GM19452 (cell line): Measurements from ENCODE around the gene DYRK1A.

Source experiments
- ATAC-seq: cut with Tn5 transposase; IDR thresholded peaks from one replicate; pipeline ENCODE4 v1.9.1; 2021; ENCODE audit not compliant: unreplicated experiment

DYRK1A gene

GRCh38 chr21:37447288-37447936 lies 80.8 kb downstream of the DYRK1A start:
- no peak for ATAC-seq

- no peak for ATAC-seq
Measured at GRCh38 chr21:37449302-37449937, 82.8 kb downstream of the DYRK1A start.

GRCh38 chr21:37450445-37450941 lies 83.9 kb downstream of the DYRK1A start:
- no peak for ATAC-seq

- no peak for ATAC-seq
Measured at GRCh38 chr21:37451446-37451845, 84.9 kb downstream of the DYRK1A start.

GRCh38 chr21:37452227-37452626 lies 85.7 kb downstream of the DYRK1A start:
- ATAC-seq: no peak

GRCh38 chr21:37453350-37453749 lies 86.8 kb downstream of the DYRK1A start:
- no peak for ATAC-seq

- no peak for ATAC-seq
Measured at GRCh38 chr21:37454869-37455503, 88.4 kb downstream of the DYRK1A start.

- ATAC-seq: no peak
Measured at GRCh38 chr21:37455504-37455911, 88.9 kb downstream of the DYRK1A start.

- no peak for ATAC-seq
Measured at GRCh38 chr21:37458669-37459276, 92.2 kb downstream of the DYRK1A start.

- no peak for ATAC-seq
Measured at GRCh38 chr21:37459575-37459974, 93.0 kb downstream of the DYRK1A start.

- ATAC-seq: no peak
Measured at GRCh38 chr21:37460196-37460595, 93.6 kb downstream of the DYRK1A start.

- ATAC-seq: no peak
Measured at GRCh38 chr21:37461479-37461878, 94.9 kb downstream of the DYRK1A start.

GRCh38 chr21:37462087-37462861 lies 95.7 kb downstream of the DYRK1A start:
- no peak for ATAC-seq

GRCh38 chr21:37463083-37463801 lies 96.7 kb downstream of the DYRK1A start:
- no peak for ATAC-seq

GRCh38 chr21:37467082-37467481 lies 100.5 kb downstream of the DYRK1A start:
- no peak for ATAC-seq

- no peak for ATAC-seq
Measured at GRCh38 chr21:37468909-37469308, 102.3 kb downstream of the DYRK1A start.

- no peak for ATAC-seq
Measured at GRCh38 chr21:37469441-37469840, 102.9 kb downstream of the DYRK1A start.

- ATAC-seq: no peak
Measured at GRCh38 chr21:37472581-37472980, 106.0 kb downstream of the DYRK1A start.

- no peak for ATAC-seq
Measured at GRCh38 chr21:37473491-37473890, 106.9 kb downstream of the DYRK1A start.

GRCh38 chr21:37474342-37474741 lies 107.8 kb downstream of the DYRK1A start:
- no peak for ATAC-seq
